Measurements from ENCODE around the gene FOXL2.

The FOXL2 gene

DNA sequence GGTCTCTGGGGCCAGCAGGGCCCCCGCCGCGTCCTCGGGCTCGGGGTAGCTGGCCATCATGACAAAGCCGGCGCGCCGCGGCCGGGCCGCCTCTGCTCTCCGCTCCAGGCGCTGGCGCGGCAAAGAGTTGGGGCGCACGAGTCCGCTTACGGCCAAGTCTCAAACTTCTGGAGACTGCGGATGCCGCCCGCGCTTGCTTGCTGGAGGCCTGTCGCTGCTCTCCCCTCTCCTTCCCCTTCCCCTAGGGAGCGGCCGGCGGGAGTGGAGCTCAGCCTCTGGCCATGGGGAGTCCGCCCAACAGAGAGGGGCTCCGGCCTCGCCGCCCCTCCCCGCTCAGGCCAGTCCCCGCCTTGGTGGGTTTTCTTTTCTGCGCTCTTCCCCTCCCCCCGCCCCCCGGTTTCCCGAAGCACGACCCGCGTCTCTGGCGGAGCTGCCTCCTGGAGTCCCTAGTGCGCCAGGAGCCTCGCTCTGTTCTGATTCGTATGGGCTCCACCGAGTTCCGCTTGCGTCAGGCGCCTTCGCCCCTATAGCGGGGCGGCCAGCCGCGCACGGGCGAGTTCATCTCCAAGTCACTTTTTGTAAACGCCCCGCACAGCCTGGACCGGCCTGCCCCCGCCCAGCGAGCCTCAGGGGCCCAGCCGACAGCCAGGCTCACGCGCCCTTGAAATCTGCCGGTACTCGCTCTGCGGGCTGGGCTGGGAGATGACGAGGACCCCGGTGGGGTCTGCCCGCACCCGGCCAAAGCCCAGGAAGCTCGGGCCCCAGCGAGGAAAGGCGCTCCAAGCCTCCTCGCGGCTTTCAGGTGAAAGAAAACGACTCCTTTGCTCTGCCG lies at the start of gene FOXL2, which contains the start of gene FOXL2NB:
Gene FOXL2, minus strand, starts transcription at position 475 of the 832 bp plus-strand sequence. Its CDS starts 415 bp downstream, at position 60.
Gene FOXL2NB, plus strand, starts transcription at position 555 of the 832 bp plus-strand sequence. Its CDS starts 148 bp downstream, at position 703.
- DNase-seq (ENCODE audit: low read depth in 2 of 2, low spot score in 1 of 2), result no peak

DNA sequence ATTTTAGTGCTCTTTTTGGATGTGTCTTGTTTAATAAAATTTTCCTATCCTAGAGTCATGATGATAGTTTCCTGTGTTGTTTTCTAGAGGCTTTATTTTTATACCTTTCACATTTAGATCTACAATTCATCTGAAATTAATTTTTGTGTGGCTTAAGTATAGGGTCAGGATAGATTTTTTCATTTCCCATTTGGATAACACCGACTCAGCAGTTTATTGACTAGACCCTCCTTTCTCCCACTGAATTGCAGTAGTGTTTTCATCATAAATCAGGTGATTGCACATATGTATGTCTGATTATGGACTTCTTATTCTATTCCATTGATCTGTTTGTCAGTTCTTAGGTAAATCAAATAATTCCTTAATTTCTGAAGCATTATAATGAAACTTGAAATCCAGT lies 48.8 kb upstream of the FOXL2 start:
- DNase-seq (ENCODE audit: low read depth in 2 of 2, low spot score in 1 of 2), result no peak

DNA sequence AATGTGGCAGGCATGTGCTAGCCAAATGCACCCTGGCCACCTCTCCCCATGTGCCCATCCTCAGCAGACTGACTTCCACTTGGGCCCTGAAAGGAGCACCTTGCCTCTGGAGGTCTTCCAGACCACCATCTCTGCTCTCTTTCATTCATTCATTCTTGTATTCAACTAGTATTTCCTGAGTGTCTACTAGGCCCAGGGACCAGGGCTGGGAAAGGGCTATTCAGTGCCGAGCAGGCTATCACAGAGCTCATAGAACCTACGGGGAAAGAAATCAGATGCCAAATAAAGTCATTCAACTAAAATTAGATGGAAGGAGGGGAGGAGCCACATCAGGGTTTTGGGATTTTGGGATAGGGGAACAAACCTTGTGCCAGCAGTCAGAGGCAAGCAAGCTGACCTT lies 40.2 kb upstream of the FOXL2 start:
- DNase-seq (ENCODE audit: low read depth in 2 of 2, low spot score in 1 of 2), result no peak

DNA sequence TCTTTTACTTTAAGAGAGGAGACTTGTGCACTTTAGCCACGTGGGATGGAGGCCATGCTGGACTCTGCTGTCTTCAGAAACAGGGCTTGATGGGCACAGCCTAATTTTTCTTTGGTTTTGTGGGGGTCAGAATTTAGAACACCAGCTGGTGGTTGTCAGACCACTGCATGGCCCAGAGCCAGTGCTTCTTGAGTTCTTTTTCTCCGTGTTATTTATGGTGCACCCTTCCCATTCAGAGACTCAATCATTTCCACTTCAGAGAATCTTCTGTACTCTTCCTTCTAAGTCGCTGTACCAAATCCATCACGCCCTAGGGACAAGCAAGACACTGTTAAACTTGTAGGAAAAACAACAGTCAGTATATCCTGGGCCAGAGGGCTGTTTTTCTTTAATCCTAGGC lies 39.0 kb upstream of the FOXL2 start:
- no peak for DNase-seq (ENCODE audit: low read depth in 2 of 2, low spot score in 1 of 2)

DNA sequence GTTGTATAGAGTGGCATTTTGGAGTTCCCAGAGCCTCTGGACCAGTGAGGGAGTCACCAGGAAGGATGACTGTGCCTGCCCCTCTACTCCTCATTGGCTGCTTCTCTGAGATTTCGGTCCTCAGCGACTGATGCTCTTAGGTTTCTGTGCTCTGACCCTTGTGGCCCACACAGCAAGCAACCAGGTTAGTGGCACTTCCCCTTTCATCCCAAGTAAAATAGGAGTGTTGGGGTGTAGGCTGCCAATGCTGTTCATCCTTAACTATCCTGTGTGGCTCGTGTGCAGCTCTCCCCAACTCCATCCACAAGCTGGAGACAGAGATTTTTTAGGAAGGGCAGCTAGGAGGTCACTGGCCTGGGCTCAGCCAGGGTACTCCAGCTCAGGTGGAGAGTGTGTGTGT lies 37.9 kb upstream of the FOXL2 start:
- DNase-seq (ENCODE audit: low read depth in 2 of 2, low spot score in 1 of 2), result no peak

DNA sequence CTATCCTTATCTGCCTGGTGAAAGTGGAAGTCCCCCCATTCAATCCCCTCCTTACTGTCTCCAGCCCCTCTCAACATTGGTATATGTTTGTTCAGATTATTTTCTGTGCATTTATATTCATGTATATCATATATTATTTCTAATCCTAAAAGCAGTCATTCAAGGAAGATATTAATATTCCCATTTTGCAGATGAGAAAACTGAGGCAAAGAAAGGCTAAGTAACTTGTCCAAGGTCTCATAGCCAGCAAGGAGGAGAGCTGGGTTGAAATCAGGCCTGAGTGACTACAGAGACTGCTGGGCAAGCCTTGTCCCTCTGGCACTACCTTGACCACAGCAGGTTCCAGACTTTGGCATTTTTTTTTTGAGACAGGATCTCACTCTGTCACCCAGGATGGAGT lies 29.1 kb upstream of the FOXL2 start:
- DNase-seq (ENCODE audit: low read depth in 2 of 2, low spot score in 1 of 2), result no peak

DNA sequence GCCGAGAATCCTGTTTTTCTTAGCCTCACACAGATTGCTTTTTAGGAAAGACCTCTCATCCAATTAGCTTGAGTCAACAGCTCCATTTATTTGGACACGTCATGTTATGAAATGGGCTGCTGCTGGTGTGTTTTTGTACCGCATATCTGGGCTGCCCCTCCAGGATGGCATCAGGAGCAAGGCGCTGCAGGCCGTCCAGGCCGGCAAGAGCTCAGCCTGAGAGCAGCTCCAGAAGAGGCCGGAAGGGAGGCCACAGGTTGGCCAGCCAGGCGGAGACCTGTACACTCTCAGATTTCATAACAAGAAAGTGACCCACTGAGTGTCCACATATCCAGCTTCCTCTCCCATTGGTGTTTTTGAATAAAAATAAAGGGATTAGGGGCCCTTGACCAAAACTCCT lies 28.4 kb upstream of the FOXL2 start:
- DNase-seq (ENCODE audit: low read depth in 2 of 2, low spot score in 1 of 2), result no peak

DNA sequence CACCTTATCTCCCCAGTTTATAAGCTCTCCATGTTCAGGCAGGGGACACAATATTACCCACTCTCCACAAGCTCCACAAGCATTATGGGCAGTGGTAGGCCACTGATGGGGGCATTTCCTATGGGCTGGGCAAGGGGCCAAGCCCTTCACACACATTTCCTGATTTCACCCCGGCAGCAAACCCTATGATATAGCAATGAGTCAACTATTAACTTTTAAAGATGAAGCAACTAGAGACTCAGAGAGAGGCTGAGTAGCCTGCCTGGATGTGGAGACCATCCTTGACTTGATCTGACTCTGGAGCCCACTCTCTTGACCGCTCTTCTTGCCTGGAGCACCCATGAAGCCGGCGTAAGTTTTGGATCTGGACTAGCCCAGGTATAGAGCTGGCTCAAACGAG lies 27.5 kb upstream of the FOXL2 start:
- no peak for DNase-seq (ENCODE audit: low read depth in 2 of 2, low spot score in 1 of 2)

DNA sequence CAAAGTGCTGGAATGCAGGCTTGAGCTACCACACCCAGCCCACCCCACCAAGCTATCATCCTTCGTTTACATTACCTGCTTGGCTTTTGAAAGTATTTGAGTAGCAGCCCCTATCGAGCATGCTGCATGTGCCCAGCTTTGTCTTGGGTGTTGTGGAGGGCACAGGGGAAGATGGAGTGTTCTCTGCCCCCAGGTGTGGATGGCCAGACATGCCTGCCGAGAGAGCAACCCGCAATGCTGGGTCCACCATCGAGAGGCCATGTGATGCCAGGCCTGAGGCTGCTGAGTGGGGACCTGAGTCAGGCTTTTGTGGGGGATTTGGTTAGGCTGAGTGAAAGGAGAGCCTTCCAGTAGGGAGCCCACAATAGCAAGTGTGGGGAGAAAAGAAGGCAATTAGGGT lies 26.0 kb upstream of the FOXL2 start:
- DNase-seq (ENCODE audit: low read depth in 2 of 2, low spot score in 1 of 2), result no peak

DNA sequence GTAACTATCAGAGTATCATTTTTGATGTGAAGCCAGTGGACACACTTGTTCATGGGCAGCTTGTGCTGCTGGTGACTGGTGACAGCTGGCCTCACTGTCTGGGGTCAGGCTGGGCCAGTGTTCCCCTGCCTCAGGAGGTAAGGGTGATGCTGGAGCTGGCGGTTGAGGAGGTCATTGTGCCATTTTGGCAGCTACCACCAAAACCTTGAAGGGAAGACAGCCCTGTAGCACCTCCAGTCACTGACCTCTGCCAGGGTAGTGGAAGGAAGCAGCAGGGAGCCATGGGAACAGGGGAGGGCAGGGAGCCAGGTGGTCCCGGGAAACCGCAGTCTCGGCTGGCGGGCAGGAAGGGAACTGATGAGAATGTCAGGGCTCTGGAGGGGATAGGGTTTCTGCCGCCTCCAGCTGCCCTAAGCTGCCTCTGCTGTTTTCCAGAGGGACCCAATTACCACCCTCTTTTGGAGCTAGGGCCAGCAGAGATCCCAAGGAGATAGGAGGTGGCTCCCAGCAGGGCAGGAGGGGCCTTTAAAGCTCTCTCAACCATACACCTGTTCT lies 24.9 kb upstream of the FOXL2 start:
- no peak for DNase-seq (ENCODE audit: low read depth in 2 of 2, low spot score in 1 of 2)

DNA sequence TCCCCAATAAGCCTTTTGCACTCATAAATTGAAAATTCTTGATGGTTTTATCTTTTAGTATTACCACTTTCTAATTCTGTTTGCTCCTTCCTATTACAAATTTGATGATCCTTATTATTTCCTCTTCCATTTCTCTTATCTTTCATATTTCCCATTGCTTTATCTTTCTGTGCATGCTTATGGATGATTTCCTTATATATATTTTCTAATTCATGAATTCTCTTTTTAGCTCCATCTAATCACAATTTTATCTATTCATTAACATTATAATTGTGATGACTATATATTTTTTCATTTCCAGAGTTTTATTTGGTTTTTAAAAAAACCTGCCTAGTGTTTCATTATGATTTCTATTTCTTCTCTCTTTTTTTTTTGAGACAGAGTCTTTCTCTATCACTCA lies 18.0 kb upstream of the FOXL2 start:
- no peak for DNase-seq (ENCODE audit: low read depth in 2 of 2, low spot score in 1 of 2)

DNA sequence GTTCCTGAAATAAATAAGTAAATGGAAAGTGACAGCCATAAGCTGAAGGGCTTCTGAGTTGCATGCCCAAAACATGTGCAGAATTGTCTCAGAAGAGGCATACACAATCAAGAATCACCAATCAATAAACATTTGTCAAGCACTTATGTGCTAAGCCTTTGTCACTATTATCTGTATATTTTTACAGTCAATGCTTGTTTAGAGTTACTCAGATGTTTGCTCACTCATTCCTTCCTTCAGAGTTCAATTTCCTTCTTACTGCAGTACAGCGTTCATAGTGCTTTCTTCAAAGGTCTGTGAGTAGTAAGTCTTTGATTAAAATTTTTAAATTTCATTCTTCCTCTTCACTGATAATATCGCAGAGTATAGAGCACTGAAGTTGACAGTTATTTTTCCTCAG lies 17.3 kb upstream of the FOXL2 start:
- no peak for DNase-seq (ENCODE audit: low read depth in 2 of 2, low spot score in 1 of 2)

DNA sequence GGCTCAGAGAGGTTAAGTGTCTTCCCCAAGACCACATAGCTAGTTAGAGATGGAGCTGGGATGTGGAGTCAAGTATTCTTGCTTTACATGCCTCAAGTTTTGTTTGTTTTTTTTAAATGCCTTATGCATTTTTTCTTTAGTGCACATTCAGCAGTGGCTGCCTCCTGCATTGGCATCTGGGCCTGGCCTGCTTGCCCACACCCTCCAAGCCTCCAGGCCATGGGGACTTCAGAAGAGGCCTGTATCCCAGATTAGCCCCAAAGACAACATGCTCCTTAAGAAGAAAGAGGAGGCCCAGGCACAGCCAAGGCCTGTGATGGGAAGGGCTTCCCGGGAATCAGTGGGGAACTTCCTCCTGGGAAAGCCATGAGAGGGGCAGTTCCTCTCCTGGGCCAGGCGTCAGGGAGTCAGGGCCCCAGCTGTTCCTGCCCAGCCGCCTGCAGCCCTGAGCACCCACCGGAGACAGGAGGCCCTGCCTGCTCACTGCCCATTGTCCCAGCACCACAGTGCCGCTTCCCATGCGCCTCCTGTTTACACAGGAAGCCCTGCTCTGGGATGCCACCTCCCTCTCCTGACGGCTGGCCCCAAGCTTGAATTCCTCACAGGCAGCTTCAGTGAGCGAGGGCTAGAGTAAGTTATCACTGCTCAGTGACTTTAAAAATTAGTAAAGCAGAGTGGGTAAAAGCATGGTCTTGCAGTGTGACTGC lies 16.1 kb upstream of the FOXL2 start:
- DNase-seq (ENCODE audit: low read depth in 2 of 2, low spot score in 1 of 2), result no peak

DNA sequence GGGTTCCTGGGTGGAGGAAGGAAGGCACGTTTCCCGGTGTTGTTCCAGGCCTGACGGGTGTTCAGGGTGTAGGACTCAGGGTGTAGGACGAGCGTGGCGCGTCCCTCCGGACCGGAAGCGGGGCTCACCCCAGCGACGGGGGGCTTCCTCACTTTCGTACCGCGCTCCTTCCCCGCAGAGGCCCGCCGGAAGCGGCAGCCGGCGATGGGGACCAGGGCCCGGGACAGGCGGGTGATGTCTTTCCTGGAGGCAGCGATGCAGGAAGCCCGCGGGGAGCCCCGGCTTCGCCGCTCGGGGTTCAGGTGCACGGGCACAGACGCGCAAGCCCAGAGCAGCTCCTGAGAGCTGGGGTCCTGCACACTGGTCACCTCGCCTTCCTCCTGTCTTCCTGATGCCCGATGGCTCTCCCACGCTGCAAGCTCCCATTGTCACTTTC lies 13.5 kb upstream of the FOXL2 start:
- DNase-seq (ENCODE audit: low read depth in 2 of 2, low spot score in 1 of 2), result no peak

DNA sequence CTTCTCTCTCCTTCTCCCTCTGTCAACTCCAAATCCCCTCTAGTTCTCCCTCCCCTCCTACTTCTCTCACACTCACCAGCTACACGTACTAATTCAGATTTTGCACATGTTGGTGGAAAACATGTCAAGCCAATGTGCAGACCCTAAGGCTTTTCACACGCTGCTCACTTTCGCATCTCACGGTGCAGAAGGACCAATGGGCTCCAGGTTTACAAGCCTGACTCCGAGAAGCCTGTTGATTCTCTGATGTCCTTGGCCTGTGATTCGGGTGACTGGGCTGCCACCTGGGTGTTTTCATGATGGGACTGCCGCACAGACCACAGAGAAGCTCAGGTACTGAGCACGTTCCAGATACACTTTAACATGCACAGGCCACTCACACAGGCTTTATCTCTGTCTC lies 3.8 kb upstream of the FOXL2 start:
- DNase-seq (ENCODE audit: low read depth in 2 of 2, low spot score in 1 of 2), result no peak

DNA sequence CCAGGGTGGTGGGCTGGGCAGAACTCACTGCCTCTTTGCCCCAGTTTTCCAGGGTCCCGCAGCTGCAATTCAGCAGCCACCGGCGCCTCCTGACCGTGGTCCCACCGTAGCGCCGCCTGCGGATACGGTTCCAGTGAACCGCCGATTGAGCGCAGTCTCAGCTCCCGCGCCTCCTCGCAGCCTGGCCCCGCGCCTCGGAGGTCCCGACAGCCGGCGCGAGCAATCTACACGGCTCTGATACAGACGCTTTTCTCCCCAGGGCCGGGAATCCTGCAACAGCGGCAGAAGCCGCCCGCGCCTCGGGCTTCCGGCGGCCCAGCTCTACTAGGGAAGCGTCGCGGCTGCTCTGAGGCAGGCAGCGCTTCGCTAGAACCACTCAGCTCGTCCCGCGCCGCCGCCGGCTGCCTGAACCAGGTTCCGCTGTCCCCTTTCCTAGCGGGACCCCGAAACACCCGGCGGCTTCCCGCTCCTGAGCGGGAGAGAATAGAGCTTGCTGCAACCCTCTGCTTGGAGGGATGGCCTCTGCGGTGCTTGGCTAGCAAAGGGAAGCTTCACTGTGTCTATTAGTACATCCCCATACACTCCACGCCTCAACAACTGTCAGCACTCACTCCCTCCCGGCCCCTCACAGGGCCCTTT lies 3.2 kb upstream of the FOXL2 start:
- no peak for DNase-seq (ENCODE audit: low read depth in 2 of 2, low spot score in 1 of 2)

DNA sequence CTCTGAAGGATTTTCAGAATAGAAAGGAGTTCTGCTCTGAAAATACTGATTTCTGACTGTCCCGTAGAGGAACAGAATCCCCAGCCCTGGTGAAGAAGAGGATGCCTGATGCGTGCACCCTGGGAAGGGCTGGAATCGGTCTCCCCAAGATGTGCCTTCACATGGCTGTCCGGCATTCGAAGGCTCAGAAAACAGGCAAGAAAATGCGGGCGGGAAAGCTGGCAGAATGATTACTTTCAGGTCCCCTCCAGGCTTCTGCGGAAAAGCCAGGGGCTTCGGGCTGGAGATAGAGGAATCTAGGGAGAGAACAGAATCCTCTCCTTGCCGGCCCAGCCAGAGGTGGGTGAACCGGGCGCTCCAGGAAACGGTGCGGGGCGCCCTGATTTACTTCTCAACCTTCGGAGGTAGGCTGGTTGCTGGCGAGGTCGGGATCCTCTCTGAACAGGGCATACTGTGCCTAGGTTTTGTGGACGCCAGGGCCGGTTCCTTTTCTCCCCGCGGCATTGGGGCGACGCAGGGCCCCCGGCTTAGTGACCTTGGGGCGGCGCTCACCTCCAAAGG lies 2.6 kb upstream of the FOXL2 start:
- no peak for DNase-seq (ENCODE audit: low read depth in 2 of 2, low spot score in 1 of 2)

DNA sequence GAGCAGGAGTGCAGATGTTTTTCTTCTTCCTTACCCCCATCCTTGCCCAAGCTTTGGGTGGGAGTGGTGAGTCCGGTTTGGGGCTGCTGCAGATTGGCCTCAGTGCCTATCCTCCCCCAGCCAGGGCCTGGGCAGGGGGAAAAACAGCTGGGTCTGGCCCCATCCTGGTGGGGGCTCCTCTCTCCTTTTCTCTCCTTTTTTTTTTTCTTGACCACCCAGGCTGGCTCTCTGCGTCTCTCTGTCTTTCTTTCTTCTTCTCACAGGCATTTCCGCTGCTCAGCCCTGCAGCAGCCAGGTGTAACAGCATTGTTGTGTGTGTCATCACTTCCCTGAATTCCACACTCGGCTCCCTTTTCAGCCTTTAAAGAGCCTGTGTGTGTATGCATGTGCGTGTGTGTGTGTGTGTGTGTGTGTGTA lies 2.1 kb upstream of the FOXL2 start:
- DNase-seq (ENCODE audit: low read depth in 2 of 2, low spot score in 1 of 2), result no peak

DNA sequence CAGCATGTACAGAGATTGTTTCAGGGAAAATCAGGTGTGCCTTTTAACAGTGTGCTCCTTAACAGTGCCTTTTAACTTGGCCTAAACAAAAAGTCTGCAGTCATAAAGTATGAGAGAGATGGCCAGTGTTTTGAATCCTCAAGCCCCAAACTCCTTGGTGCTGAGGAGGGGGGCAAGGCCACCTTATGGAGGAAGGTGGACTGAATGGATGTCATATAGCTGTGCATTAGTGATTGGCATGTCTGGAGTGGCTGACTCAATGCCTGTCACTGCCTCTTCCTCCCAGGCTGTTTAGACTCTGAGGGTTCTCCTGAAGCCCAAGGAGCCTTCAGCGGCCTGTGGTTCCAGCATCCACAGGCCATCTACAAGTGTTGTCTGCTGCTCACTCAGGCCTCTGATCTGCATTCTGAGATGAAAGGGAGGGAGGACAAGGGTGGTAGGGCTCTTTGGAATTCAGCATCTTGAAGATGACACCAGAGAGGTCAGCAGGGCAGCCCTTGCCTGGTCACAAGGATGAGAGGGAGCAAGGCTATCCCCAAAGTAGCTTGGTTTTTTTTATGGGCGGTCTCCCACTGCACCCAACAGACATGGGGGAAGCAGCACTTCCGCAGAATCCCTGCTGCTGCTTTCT lies 1.5 kb upstream of the FOXL2 start:
- DNase-seq (ENCODE audit: low read depth in 2 of 2, low spot score in 1 of 2), result no peak

DNA sequence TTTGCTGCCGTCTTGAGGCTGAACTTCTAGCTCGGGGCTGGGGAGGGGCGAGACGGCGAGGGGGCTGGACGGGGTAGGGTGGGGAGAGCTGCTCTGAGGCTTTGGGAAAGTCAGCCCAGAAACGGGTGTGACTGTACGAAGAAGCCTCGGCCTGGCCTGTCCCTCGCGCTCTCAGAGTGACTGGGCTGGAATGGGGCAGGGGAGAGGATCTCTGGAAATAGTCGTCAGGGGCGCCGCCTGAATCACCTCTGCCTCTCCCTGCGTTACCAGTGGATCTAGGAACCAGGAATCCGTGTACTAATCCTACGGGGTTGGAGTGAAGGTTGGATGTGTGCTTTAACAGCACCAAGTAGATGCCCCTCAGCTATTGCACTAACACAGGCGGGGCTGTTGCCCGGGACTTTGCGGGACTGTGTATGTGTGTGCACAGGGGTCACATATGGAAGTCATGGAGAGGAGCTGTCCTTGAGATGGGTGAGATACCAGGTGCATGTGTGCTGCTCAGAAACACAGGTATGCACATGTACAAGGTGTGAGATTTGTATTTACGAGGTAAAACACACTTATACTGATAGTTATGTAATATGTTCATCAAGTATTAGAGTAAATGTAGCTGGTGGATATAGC lies 671 bp upstream of the FOXL2 start:
- no peak for DNase-seq (ENCODE audit: low read depth in 2 of 2, low spot score in 1 of 2)
